ENCODE results near the gene NPY4R2.
"Not testable (repeated sequence)": the region's sequence is repeated elsewhere in the genome, so short reads cannot be mapped to it uniquely, and the experiment has no call there.

NPY4R2 gene

DNA sequence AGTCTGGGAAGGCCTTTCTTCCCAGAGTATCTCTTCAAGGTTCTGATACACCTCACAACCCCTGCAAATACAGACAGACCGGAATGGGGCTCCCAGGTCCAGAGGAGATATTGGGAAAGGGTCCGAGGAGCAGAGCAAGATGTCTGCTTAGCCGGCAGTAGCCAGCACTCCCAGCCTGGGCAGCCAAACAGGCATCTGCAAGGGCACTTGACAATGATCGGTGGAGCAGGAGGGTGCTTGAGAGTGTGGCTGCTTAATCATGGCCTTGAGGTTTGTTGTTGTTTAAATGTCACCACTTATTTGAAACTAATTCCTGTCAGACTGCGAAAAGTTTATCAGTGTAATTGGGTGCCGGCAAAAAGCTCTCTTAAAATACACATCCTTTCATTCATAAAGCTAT lies 15.0 kb downstream of the NPY4R2 start:
- FAIRE-seq: not testable (repeated sequence)

- not testable (repeated sequence) for FAIRE-seq
These were observed 18.3 kb downstream of the NPY4R2 start for GRCh38 chr10:47936772-47937228.

DNA sequence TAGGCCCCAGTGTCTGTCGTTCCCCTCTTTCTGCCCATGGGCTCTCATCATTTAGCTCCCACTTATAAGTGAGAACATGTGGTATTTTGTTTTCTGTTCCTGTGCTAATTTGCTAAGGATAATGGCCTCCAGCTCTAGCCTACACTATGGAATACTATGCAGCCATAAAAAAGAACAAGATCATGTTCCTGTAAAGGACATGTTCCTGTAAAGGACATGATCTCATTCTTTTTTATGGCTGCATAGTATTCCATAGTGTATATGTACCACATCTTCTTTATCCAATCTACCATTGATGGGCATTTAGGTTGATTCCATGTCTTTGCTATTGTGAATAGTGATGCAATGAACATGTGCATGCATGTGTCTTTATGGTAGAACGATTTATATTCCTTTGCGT lies 19.2 kb downstream of the NPY4R2 start:
- not testable (repeated sequence) for FAIRE-seq

GRCh38 chr10:47940821-47941220 lies 22.4 kb downstream of the NPY4R2 start:
- not testable (repeated sequence) for FAIRE-seq

DNA sequence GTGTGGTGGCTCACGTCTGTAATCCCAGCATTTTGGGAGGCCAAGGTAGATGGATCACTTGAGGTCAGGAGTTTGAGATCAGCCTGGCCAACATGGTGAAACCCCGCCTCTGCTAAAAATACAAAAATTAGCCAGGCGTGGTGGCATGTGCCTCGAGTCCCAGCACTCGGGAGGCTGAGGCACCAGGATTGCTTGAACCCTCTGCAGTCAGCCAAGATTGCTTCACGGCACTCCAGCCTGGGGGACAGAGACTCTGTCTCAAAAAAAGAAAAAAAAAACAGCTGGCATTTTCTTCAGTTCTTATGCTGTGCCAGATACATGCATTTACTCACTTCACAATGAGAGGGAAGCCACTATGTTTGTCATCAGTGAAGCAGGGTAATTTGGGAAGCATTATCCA lies 22.9 kb downstream of the NPY4R2 start:
- not testable (repeated sequence) for FAIRE-seq

GRCh38 chr10:47942351-47943019 lies 24.0 kb downstream of the NPY4R2 start:
- not testable (repeated sequence) for FAIRE-seq

GRCh38 chr10:47943328-47943727 lies 24.9 kb downstream of the NPY4R2 start:
- not testable (repeated sequence) for FAIRE-seq

- FAIRE-seq: not testable (repeated sequence)
These were observed 29.0 kb downstream of the NPY4R2 start for GRCh38 chr10:47947424-47947823.

DNA sequence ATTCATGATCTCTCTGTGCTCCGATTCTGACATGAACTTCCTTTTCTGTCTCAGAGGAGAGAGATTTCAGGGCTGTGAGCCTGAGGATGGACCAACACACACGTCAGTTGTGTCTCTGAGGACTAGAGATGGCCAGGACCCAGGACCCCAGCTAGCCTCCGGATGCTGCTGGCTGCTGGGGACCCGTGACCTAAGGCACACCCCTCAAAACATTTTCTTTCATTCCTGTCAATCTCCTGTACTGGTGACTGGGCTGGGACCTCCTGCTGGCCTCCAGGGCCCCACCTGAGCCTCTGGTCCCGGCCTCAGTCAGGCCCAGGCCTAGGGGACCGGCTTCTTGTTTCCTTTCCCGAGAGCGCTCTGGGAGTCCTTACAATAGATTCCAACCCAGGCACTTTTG lies 38.7 kb downstream of the NPY4R2 start:
- not testable (repeated sequence) for FAIRE-seq

DNA sequence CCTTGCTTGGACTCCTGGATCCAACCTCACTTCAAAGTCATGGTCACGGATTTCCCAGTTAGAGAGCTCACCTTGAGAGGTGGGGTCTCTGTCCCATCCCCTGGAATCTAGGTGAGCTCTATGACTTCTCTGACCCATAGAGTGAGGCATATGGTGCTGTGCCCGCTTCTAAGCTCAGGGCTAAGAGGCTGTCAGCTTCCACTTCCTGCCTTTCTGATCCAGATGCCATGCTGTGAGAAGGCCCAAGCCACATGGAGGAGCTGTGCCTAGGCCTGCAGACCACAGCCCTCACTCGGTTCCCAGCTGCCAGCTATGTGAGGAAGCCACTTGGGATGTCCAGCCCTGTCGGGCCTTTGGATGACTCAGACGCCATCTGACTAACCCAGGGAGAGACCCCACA lies 41.2 kb downstream of the NPY4R2 start:
- not testable (repeated sequence) for FAIRE-seq

- FAIRE-seq: not testable (repeated sequence)
These were observed 42.2 kb downstream of the NPY4R2 start for GRCh38 chr10:47960699-47961098.

DNA sequence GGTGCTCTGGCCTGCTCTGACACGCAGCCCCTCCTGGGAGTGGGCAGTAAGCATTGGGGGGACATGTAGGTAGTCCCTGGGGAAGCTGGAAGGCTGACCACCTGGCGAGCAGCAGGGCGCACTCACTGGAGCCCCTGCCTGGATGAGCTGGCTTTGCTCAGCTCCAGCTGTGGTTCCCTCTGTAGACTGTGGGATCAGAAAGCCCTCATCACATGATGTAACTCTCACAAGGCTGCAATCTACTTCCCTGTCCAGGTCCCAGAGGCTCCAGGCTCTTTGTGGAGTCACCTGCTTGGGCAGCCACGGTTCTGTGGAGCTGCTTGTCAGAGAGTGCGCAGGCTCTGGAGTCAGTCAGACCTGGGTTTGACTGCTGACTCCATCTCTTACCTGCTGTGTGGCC lies 44.3 kb downstream of the NPY4R2 start:
- not testable (repeated sequence) for FAIRE-seq

DNA sequence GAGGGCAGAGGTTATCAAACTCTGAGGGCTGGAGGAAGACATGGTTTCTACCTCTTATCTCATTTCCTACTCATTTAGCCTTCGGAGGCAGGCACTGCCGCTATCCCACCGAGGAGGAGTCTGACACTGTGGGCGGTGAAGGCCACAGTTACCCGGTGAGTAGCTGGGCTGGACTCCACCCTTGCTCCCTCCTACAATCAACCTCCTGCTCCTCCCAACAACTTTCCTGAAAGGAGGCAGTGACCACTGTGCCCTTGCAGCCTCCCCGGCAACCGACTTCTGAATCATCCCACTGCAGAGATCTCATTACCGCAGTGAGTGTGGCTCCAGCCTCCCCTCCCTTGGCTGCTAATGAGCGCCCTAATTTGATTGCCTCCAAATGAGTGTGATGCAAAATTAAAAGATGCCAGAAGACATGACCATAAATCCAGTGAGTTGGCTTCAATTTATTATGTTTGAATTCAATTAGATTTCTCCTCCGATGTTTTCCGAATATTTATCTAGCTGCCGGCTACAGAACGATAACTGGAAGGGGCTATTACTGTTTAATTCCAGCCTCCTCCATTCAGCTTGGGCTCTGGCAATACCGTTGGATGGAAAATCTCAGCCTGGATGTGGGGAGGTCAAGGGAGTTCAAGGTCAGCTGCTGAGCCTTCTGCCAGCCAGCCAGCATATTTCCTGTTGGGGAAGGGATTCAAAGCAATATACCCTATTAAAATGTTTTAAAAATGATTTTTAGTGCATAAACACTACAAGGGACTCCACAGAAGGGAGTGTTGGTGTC lies 46.0 kb downstream of the NPY4R2 start:
- FAIRE-seq: not testable (repeated sequence)

- FAIRE-seq: not testable (repeated sequence)
These were observed 50.5 kb downstream of the NPY4R2 start for GRCh38 chr10:47968988-47969387.

- not testable (repeated sequence) for FAIRE-seq
These were observed 51.6 kb downstream of the NPY4R2 start for GRCh38 chr10:47970047-47970446.

DNA sequence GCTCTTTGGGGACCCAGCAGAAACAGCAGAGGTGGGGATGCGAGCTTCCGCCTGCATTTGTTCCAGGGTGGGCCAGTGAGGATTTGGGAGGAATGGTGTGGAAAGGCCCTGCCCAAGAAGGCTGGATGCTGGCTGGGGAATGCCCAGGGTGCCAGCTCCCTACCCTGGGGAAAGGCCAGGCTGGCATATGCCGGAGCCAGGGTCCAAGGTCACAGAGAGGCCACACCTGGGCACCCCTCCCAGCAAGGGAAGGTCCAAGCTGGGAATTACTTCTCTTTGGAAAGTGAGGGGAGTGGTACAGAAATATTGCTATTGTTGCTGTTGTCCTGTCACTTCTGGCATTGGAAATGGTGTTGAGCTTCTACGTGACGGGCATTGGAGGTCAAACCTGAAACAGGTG lies 53.1 kb downstream of the NPY4R2 start:
- FAIRE-seq: not testable (repeated sequence)

GRCh38 chr10:47972077-47972476 lies 53.6 kb downstream of the NPY4R2 start:
- not testable (repeated sequence) for FAIRE-seq

Measured in G401.6 (cell line).